GM12878 (cell line): ENCODE measurements around the gene ANKRD55. TPM values are rescaled to one million over a fixed set of nuclear protein-coding genes. Genes with fewer than 3 reads are reported as not detected.

Experiments used
- ATAC-seq: fragments of 200-7000 bp; cut with Tn5 transposase; 3 replicates; pipeline ENCODE4 v1.9.1; 2020; ENCODE audit warnings: mild to moderate bottlenecking, moderate library complexity
- BruUV-seq: library from RNA; stranded (reverse); fragments of 400-500 nt; replicated peaks from 2 replicates; lab custom pipeline; 2021; lab: Mats Ljungman, UMichigan
- CTCF ChIA-PET: fragments of 300-600 bp; sonication (Branson Sonifier 250); formaldehyde crosslinking; extraction: SDS; loops from one replicate; lab custom pipeline; 2021; ENCODE audit warnings: inconsistent platforms; lab: Yijun Ruan, JAX
- POLR2A ChIA-PET: fragments of 350-600 bp; formaldehyde crosslinking; extraction: SDS; loops from one replicate; lab custom pipeline; 2021; ENCODE audit warnings: inconsistent platforms; lab: Charles Lee
- RAD21 ChIA-PET: fragments of 300-600 bp; sonication (Branson Sonifier 250); formaldehyde crosslinking; loops from one replicate; lab custom pipeline; 2023; ENCODE audit warnings: antibody characterized with exemption; ENCODE audit not compliant: unreplicated experiment; lab: Charles Lee
- SMC1A ChIA-PET: fragments of 300-600 bp; sonication (Branson Sonifier 250); formaldehyde crosslinking; loops from one replicate; lab custom pipeline; 2023; ENCODE audit not compliant: unreplicated experiment, uncharacterized antibody; lab: Charles Lee
- DNase-seq: peaks from one replicate; pipeline ENCODE4 v3.0.0-alpha.2; 2011; ENCODE audit warnings: low read depth, low spot score
- FAIRE-seq: peaks from 3 replicates; lab custom pipeline; 2011; peaks lifted over from hg19 to GRCh38; lab: Jason Lieb, UNC
- H2AFZ ChIP-seq: 2 replicates; pipeline ENCODE4 v1.6.0; 2011; ENCODE audit warnings: low read depth, low read length, control low read depth; ENCODE audit not compliant: control insufficient read depth
- H3K27ac ChIP-seq: 2 replicates; pipeline ENCODE4 v1.5.1; 2011; ENCODE audit warnings: control low read depth; ENCODE audit not compliant: control insufficient read depth, insufficient read depth
- H3K27me3 ChIP-seq, 2 experiments: replicated peaks in 1 of 2; 2 replicates each; pipeline versions ENCODE4 v1.6.0 to v1.6.1; 2011; ENCODE audit warnings: low read length in 1 of 2; ENCODE audit not compliant: control insufficient read depth in 2 of 2, insufficient read depth in 2 of 2
- H3K36me3 ChIP-seq, 2 experiments: 2 replicates each; pipeline ENCODE4 v1.5.1; 2011; ENCODE audit warnings: low read length in 1 of 2; ENCODE audit not compliant: control insufficient read depth in 2 of 2, insufficient read depth in 2 of 2
- H3K4me1 ChIP-seq: 2 replicates; pipeline ENCODE4 v1.6.1; 2011; ENCODE audit warnings: mild to moderate bottlenecking, low read length, moderate library complexity, mixed read lengths; ENCODE audit not compliant: control insufficient read depth, insufficient read depth
- H3K4me2 ChIP-seq: 2 replicates; pipeline ENCODE4 v1.6.0; 2011; ENCODE audit warnings: control low read depth; ENCODE audit not compliant: control insufficient read depth, insufficient read depth
- H3K4me3 ChIP-seq: fragments of 200-600 bp; sonication (generic); 2 replicates; pipeline ENCODE4 v1.5.1; 2016
- H3K79me2 ChIP-seq: 2 replicates; pipeline ENCODE4 v1.6.0; 2011; ENCODE audit warnings: low read length; ENCODE audit not compliant: control insufficient read depth, insufficient read depth
- H3K9ac ChIP-seq: 2 replicates; pipeline ENCODE4 v1.8.0; 2011; ENCODE audit warnings: low read length, control low read depth, mixed read lengths; ENCODE audit not compliant: control insufficient read depth, insufficient read depth
- H3K9me3 ChIP-seq: replicated peaks from 3 replicates; pipeline ENCODE4 v1.5.1; 2011; ENCODE audit warnings: mild to moderate bottlenecking, low read length; ENCODE audit not compliant: control insufficient read depth, insufficient read depth
- H4K20me1 ChIP-seq: 2 replicates; pipeline ENCODE4 v1.6.0; 2011; ENCODE audit not compliant: control insufficient read depth, insufficient read depth
- BACH1 ChIP-seq: fragments of 450-650 bp; IDR thresholded peaks from 2 replicates; pipeline ENCODE4 v1.6.1; 2017; ENCODE audit warnings: mild to moderate bottlenecking, borderline replicate concordance
- BCL11A ChIP-seq: IDR thresholded peaks from 2 replicates; pipeline ENCODE4 v1.6.1; 2011; ENCODE audit warnings: low read depth, low read length
- FOXM1 ChIP-seq: IDR thresholded peaks from 2 replicates; pipeline ENCODE4 v1.6.1; 2012; ENCODE audit warnings: low read depth, mild to moderate bottlenecking, inconsistent platforms, low read length, moderate library complexity
- GABPA ChIP-seq: IDR thresholded peaks from 2 replicates; pipeline ENCODE4 v1.6.1; 2014; ENCODE audit warnings: antibody characterized with exemption, low read depth, mild to moderate bottlenecking, inconsistent platforms
- GATAD2B ChIP-seq: fragments of 450-650 bp; conservative IDR thresholded peaks from 2 replicates; pipeline ENCODE4 v1.6.1; 2017; ENCODE audit warnings: low read depth, mild to moderate bottlenecking, moderate library complexity
- RAD51 ChIP-seq: fragments of 450-650 bp; IDR thresholded peaks from 2 replicates; pipeline ENCODE4 v1.6.1; 2016; ENCODE audit warnings: moderate library complexity, mild to moderate bottlenecking, inconsistent platforms
- SUPT20H ChIP-seq: IDR thresholded peaks from 2 replicates; pipeline ENCODE4 v1.6.1; 2011; ENCODE audit warnings: low read depth, mild to moderate bottlenecking, low read length, moderate library complexity, borderline replicate concordance; ENCODE audit not compliant: control insufficient read depth
- TAF1 ChIP-seq: IDR thresholded peaks from 2 replicates; pipeline ENCODE4 v1.6.1; 2011; ENCODE audit warnings: mild to moderate bottlenecking, low read depth, low read length, borderline replicate concordance
- WGBS: methylation state at CpG from one replicate; pipeline ENCODE4 v1.1.6; 2016; ENCODE audit warnings: low lambda C conversion rate; ENCODE audit not compliant: insufficient replicate concordance, insufficient coverage; ENCODE audit errors: missing lambda C conversion rate; 5-methylcytosine and 5-hydroxymethylcytosine counted together
- in situ Hi-C: fragments of 300-500 bp; cut with MboI; formaldehyde crosslinking; loops from 9 replicates; pipeline ENCODE4 v1.14.3; 2018; ENCODE audit warnings: mixed read lengths
- intact Hi-C: fragments of 100-400 bp; cut with micrococcal nuclease; formaldehyde crosslinking; loops from one replicate; pipeline ENCODE4 v1.14.2; 2022; ENCODE audit not compliant: unreplicated experiment
- polyA plus RNA-seq, 11 experiments: library from polyadenylated mRNA; depleted of rRNA in 4 of 11; unstranded in 6 of 11; stranded (reverse) in 5 of 11; fragments of >200 nt; fragmentation: Nextera tagmentation in 4 of 11; fragmentation: Illumina TruSeq in 1 of 11; extraction: Ambion mirVana in 4 of 11; extraction: Trizol in 1 of 11; gene quantifications; 1 replicate in 1 of 11; 2 replicates in 10 of 11; pipeline versions ENCODE4 v1.2.1 to v1.2.3, GENCODE V29; 2011 to 2016; ENCODE audit warnings: inconsistent platforms in 2 of 11, missing spikeins in 2 of 11, low read depth in 1 of 11
- total RNA-seq, 4 experiments: library from RNA; depleted of rRNA in 3 of 4; stranded (reverse); fragments of >200 nt in 3 of 4; fragmentation: Illumina TruSeq in 1 of 4; extraction: Trizol in 1 of 4; gene quantifications; 2 replicates each; pipeline versions ENCODE4 v1.2.1 to v1.2.3, GENCODE V29; 2013 to 2021
- TF ChIP-seq, protein P1 (sequence below): IDR thresholded peaks from 2 replicates; pipeline ENCODE4 v1.6.1; 2012; ENCODE audit warnings: low read depth, low read length, improper control_type of control experiment
- TF ChIP-seq, protein P2 (sequence below): fragments of 450-650 bp; formaldehyde crosslinking; IDR thresholded peaks from 2 replicates; pipeline ENCODE4 v1.4.0; 2020; ENCODE audit warnings: mild to moderate bottlenecking, moderate library complexity
- TF ChIP-seq, protein P3 (sequence below): fragments of 450-650 bp; IDR thresholded peaks from 2 replicates; pipeline ENCODE4 v1.6.1; 2017; ENCODE audit warnings: mild to moderate bottlenecking, moderate library complexity

Gene ANKRD55
- total and polyA plus RNA-seq, 10 of the 15 experiments (the other 5 are each of a cell fraction or from before 2014, with no cell fraction given), result 0.04 TPM; not detected in 9

DNA sequence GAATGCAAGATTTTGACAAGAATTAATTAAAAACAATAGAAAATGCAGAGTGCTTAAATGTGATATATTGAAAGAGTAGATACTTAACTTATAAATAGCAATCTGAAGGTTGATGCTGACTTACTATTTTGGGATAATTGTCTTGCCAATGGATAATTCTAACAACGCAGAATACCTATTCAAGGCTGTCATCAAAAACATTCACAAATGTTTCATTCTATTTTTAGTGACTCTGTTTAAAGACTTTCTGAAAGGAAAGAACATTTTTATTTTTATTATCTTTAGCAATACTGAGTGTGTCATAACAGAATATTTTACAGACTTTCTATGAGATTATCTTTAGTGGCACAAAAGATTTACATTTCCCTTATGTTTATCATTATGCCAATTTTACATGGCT is 38.1 kb downstream of the ANKRD55 start:
- Histone ChIP-seq H3K4me3 (no peak overlapping the region), H3K79me2 (no peaks in the 10 kb centered on the region), H3K4me1 (no peaks in the 10 kb centered on the region), H3K27me3 (no peaks in the 10 kb centered on the region), H3K9me3 (peaks cover 5% of the 10 kb centered on the region; the same call in 2 of the 3 replicates), H4K20me1 (no peaks in the 10 kb centered on the region), H2AFZ (no peak overlapping the region), H3K4me2 (no peak overlapping the region), H3K27ac (no peak overlapping the region), H3K36me3 (no peaks in the 10 kb centered on the region), H3K9ac (no peak overlapping the region)
- in situ Hi-C loops (loop anchor here (10.0 kb wide), 1 partner anchor 1020 kb away; the partner anchor contains the start of gene CDC20B), intact Hi-C loops (no loop called here)
- RAD21 ChIA-PET, result interaction anchor here (0.5 kb wide), 1 partner anchor 215 kb away, joined by 3 read pairs; no protein-coding TSS in a partner anchor
- no peak for DNase-seq
- no TSS peak for BruUV-seq
- no peak for ATAC-seq
- 46% methylated on average over 1 of the region's 1 CpG for WGBS
- POLR2A ChIA-PET, result no interaction called here
- CTCF ChIA-PET, result no interaction called here
- SMC1A ChIA-PET, result interaction anchor here (1.2 kb wide), 1 partner anchor 258 kb away, joined by 3 read pairs; no protein-coding TSS in a partner anchor
- no peak for FAIRE-seq
- TF ChIP-seq FOXM1, result no peak
- TF ChIP-seq, protein P1, sequence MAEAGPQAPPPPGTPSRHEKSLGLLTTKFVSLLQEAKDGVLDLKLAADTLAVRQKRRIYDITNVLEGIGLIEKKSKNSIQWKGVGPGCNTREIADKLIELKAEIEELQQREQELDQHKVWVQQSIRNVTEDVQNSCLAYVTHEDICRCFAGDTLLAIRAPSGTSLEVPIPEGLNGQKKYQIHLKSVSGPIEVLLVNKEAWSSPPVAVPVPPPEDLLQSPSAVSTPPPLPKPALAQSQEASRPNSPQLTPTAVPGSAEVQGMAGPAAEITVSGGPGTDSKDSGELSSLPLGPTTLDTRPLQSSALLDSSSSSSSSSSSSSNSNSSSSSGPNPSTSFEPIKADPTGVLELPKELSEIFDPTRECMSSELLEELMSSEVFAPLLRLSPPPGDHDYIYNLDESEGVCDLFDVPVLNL, result no peak
- TF ChIP-seq TAF1, result no peak
- TF ChIP-seq GABPA, result no peak
- no peak for TF ChIP-seq RAD51
- TF ChIP-seq BACH1, result no peak
- TF ChIP-seq, protein P2, sequence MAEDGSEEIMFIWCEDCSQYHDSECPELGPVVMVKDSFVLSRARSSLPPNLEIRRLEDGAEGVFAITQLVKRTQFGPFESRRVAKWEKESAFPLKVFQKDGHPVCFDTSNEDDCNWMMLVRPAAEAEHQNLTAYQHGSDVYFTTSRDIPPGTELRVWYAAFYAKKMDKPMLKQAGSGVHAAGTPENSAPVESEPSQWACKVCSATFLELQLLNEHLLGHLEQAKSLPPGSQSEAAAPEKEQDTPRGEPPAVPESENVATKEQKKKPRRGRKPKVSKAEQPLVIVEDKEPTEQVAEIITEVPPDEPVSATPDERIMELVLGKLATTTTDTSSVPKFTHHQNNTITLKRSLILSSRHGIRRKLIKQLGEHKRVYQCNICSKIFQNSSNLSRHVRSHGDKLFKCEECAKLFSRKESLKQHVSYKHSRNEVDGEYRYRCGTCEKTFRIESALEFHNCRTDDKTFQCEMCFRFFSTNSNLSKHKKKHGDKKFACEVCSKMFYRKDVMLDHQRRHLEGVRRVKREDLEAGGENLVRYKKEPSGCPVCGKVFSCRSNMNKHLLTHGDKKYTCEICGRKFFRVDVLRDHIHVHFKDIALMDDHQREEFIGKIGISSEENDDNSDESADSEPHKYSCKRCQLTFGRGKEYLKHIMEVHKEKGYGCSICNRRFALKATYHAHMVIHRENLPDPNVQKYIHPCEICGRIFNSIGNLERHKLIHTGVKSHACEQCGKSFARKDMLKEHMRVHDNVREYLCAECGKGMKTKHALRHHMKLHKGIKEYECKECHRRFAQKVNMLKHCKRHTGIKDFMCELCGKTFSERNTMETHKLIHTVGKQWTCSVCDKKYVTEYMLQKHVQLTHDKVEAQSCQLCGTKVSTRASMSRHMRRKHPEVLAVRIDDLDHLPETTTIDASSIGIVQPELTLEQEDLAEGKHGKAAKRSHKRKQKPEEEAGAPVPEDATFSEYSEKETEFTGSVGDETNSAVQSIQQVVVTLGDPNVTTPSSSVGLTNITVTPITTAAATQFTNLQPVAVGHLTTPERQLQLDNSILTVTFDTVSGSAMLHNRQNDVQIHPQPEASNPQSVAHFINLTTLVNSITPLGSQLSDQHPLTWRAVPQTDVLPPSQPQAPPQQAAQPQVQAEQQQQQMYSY (CRISPR knock-in tag), result no peak
- no peak for TF ChIP-seq GATAD2B
- no peak for TF ChIP-seq SUPT20H
- TF ChIP-seq, protein P3, sequence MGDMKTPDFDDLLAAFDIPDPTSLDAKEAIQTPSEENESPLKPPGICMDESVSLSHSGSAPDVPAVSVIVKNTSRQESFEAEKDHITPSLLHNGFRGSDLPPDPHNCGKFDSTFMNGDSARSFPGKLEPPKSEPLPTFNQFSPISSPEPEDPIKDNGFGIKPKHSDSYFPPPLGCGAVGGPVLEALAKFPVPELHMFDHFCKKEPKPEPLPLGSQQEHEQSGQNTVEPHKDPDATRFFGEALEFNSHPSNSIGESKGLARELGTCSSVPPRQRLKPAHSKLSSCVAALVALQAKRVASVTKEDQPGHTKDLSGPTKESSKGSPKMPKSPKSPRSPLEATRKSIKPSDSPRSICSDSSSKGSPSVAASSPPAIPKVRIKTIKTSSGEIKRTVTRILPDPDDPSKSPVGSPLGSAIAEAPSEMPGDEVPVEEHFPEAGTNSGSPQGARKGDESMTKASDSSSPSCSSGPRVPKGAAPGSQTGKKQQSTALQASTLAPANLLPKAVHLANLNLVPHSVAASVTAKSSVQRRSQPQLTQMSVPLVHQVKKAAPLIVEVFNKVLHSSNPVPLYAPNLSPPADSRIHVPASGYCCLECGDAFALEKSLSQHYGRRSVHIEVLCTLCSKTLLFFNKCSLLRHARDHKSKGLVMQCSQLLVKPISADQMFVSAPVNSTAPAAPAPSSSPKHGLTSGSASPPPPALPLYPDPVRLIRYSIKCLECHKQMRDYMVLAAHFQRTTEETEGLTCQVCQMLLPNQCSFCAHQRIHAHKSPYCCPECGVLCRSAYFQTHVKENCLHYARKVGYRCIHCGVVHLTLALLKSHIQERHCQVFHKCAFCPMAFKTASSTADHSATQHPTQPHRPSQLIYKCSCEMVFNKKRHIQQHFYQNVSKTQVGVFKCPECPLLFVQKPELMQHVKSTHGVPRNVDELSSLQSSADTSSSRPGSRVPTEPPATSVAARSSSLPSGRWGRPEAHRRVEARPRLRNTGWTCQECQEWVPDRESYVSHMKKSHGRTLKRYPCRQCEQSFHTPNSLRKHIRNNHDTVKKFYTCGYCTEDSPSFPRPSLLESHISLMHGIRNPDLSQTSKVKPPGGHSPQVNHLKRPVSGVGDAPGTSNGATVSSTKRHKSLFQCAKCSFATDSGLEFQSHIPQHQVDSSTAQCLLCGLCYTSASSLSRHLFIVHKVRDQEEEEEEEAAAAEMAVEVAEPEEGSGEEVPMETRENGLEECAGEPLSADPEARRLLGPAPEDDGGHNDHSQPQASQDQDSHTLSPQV, result no peak
- TF ChIP-seq BCL11A, result no peak
